Tibial nerve (tissue), 3 donors: Measurements from ENCODE around the gene WAPL.

Source experiments
- CTCF ChIP-seq, 5 experiments: fragments of 200-600 bp in 3 of 5; fragments of 450-650 bp in 2 of 5; sonication (generic) in 3 of 5; IDR thresholded peaks; one replicate each; pipeline ENCODE4 v1.5.1; 2016 to 2019; ENCODE audit warnings: antibody characterized with exemption in 5 of 5, mild to moderate bottlenecking in 3 of 5, moderate library complexity in 2 of 5
- POLR2A ChIP-seq, 2 donors: fragments of 450-650 bp; IDR thresholded peaks; one replicate each; pipeline ENCODE4 v1.6.1; 2017; ENCODE audit warnings: antibody characterized with exemption in 2 of 2, mild to moderate bottlenecking in 2 of 2, moderate library complexity in 2 of 2

DNA sequence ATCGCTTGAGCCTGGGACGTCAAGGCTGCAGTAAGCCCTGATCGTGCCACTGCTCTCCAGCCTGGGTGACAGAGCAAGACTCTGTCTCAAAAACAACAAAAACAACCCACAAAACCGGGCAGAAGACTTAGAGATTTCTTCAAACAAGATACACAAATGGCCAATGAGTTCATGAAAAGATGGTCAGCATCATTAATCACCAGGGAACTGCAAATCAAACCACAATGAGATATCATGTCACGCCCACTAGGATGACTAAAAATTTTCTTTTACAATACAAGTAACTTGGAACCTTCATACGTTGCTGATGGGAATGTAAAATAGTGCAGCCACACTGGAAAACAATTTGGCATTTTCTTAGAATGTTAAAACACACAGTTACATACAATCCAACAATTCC is 77.7 kb downstream of the WAPL start:
- no peak for TF ChIP-seq POLR2A (IDR thresholded peaks at IDR 0.05)
- no peak for TF ChIP-seq CTCF (IDR thresholded peaks at IDR 0.05)
